GM23338 (cell line): ENCODE data around the gene HERPUD2.

ENCODE experiments used
- CREB1 ChIP-seq: fragments of 250-450 bp; sonication (Bioruptor Pico); IDR thresholded peaks from 2 replicates; pipeline ENCODE4 v1.5.0; 2020; ENCODE audit warnings: low read depth, mild to moderate bottlenecking, moderate library complexity
- EZH2 ChIP-seq: fragments of 200-600 bp; sonication (generic); IDR thresholded peaks from one replicate; pipeline ENCODE4 v1.8.0; 2017; ENCODE audit warnings: antibody characterized with exemption, mild to moderate bottlenecking, low read depth; ENCODE audit not compliant: unreplicated experiment
- POLR2AphosphoS5 ChIP-seq: IDR thresholded peaks from 2 replicates; pipeline ENCODE4 v1.6.1; 2016; ENCODE audit warnings: antibody characterized with exemption, low read depth
- TF ChIP-seq, protein P1 (sequence below), 2 experiments: fragments of 200-600 bp in 1 of 2; sonication (generic) in 1 of 2; conservative IDR thresholded peaks; 2 replicates each; pipeline versions ENCODE4 v1.5.1 to v1.6.1; 2016 to 2017; ENCODE audit warnings: antibody characterized with exemption in 2 of 2, low read depth in 2 of 2, mild to moderate bottlenecking in 2 of 2, moderate library complexity in 1 of 2

DNA sequence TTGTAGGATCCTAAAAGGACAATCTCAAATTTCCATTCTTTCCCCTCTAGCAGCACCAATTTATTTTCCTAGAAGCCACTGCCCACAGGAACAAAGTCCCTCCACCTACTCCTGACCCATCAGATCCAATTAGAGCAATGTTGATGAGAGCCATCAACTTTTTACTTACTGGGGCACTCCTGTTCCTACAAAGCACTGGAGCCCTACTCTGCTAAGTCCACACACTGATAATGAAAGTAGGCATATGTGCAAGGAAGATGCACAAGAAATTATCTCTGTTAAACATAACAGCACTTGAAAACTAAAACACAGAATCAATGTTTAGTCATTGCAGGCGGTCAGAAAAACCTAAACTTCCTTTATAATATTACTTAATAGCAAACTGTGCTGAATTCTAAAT is 3.6 kb downstream of the HERPUD2 start:
- no peak for TF ChIP-seq EZH2
- TF ChIP-seq, protein P1, sequence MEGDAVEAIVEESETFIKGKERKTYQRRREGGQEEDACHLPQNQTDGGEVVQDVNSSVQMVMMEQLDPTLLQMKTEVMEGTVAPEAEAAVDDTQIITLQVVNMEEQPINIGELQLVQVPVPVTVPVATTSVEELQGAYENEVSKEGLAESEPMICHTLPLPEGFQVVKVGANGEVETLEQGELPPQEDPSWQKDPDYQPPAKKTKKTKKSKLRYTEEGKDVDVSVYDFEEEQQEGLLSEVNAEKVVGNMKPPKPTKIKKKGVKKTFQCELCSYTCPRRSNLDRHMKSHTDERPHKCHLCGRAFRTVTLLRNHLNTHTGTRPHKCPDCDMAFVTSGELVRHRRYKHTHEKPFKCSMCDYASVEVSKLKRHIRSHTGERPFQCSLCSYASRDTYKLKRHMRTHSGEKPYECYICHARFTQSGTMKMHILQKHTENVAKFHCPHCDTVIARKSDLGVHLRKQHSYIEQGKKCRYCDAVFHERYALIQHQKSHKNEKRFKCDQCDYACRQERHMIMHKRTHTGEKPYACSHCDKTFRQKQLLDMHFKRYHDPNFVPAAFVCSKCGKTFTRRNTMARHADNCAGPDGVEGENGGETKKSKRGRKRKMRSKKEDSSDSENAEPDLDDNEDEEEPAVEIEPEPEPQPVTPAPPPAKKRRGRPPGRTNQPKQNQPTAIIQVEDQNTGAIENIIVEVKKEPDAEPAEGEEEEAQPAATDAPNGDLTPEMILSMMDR (conservative IDR thresholded peaks at IDR 0.05; ENCODE audit: low read depth in 2 of 2), result no peak
- no peak for TF ChIP-seq CREB1 (CRISPR knock-in tag)
- no peak for TF ChIP-seq POLR2AphosphoS5
